GM18520 (cell line): ENCODE results near the gene B3GALT5.
"Not testable (repeated sequence)": the region's sequence is repeated elsewhere in the genome, so short reads cannot be mapped to it uniquely, and the experiment has no call there.

Source experiments
- ATAC-seq: cut with Tn5 transposase; IDR thresholded peaks from one replicate; pipeline ENCODE4 v1.9.1; 2021; ENCODE audit not compliant: unreplicated experiment

B3GALT5 gene

GRCh38 chr21:39612233-39613040 is at the start of gene B3GALT5:
Gene B3GALT5 (plus strand): TSS chr21:39612940. CDS start chr21:39660560, 47,620 bp downstream.
- no peak for ATAC-seq

DNA sequence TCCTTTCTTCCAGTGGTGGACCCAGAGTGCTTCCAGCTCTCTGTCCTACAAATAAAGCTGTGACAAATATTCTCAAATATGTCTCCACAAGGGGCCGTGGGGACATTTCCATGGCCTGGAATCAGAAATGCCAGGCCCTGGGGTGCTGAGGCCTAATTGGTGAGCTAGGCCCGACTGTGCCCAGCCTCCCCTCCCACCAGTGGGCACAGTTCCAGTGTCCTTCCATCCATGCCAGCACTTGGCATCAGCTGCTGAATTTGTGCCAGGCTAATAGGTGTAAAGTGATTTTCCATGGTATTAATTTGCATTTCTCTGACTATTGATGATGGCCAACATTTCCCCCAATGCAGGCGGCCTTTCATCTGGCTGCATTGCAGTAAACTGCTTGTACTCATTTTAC is 48.5 kb upstream of the B3GALT5 start:
- ATAC-seq = no peak

DNA sequence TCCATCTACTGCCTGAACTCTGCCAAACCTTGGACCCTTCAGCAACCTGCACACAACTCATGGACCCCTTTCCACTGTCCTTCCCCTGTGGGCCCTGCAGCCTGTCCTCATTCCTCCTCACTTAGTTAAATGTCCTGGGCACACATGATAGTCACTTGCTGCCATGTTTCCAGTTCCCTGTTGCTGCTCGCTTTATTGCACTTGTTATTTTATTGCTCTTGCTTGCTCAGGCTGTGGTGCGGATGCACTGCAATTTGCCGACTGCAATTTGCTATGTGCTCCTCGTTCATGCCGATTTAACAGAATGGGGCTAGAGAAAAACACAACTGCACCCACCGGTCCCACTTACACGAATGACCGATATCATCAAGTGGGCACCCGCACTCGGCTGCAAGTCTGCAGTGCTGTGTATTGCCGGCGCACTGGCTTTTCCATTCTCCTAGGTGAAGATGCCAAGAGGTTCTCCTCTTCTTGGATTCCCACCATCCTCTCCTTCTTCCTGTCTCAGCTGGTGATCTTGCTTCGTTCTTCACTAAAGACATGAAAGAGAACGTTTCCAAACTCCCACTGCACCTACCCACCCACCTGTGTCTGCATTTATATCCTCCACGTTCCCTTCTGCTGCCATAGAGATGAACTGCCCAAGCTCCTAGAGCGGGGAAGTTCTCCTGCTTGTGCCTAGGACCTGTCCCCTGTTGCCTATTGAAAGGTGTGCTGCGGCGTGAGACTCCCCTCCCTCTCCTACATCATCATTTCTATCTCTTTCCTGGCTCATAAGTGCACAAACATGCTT is 45.4 kb upstream of the B3GALT5 start:
- ATAC-seq = no peak

GRCh38 chr21:39568361-39568760 is 44.4 kb upstream of the B3GALT5 start:
- no peak for ATAC-seq

DNA sequence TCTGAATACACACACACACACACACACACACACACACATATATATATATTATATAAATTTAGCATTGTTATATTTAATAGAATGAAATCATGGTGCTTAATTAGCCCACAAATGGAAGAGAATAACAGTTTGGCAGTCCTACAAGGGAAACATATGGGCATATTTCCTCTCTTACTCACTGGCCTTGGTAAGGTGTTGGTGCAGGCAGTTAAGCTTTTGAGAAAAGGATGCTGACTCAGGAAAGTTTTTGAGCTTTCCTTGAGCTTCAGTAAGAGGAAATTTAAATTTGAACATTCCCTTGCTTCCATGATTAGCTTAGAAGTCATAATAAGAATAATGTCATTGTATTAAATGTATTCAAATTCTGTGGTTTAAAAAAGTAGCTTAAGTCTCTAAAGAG is 37.0 kb upstream of the B3GALT5 start:
- no peak for ATAC-seq

DNA sequence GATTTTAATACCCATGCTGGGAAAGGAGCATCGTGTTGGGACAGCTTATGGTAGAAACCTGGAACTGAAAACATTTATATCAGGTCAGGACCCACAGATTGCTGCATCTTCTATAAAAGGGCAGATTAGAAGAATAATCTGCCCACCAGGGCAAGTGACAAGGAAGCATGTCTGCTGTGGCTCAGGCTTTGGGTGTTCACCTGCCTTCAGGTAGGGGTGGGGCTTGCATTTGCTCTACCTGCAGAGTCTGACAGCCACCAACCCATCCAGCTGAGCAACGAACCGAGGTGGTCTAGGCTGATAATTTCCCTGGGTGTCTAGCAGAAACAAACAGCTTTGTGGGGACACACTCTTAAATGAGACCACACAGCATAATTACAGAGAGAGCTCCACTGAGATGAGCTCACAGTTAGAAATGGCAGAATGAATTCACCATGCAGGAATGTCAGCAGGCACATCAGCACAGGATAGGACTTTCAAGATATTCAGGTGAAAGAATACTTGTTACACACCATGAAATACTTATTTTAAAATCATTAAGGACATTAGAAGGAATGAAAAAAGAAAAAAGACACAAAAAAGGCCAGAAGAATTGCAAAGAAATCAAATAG is 36.1 kb upstream of the B3GALT5 start:
- ATAC-seq = no peak

DNA sequence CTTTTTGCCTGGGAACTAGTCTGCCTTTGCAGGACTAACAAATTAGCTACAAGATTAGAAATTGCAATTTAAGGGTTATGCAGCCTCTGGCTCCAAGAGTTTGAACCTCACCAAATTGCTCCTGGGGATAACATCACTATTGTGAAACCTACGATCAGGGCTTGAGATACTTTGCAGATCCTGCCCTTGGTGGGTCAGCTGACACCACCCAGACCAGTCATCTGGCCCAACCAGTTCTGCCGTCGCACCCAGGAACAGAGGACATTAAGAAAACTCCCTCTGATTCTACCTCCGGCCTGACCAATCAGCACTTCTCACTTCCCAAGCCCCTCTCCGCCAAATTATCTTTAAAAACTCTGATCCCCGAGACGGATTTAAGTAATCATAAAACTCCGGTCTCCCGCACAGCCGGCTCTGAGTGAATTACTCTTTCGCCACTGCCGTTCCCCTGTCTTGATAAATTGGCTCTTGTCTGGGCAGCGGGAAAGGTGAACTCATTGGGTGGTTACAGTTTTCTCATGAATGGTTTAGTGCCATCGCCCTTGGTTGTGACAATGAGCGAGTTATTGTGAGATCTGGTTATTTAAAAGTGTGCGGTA is 32.9 kb upstream of the B3GALT5 start:
- ATAC-seq = no peak

GRCh38 chr21:39580744-39581143 is 32.0 kb upstream of the B3GALT5 start:
- ATAC-seq = no peak

DNA sequence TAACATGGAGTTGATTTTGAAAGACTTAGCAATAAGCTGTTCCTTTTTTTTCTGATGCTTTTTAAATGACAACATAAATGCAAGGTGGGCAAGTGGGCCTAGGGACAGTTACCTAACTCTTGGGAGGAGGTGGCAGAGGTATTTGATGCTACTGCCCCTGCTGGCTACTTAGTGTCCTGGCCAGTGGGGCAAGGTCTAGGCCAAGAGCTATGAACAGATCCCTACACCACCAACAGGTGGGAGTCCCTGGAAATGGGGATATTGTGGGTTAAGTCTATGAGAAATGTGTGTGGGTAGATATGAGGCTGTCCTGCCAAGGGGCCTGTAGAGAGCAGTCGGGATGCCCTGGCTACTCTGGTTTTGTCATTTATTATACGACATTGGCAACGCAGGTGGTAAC is 31.3 kb upstream of the B3GALT5 start:
- ATAC-seq = no peak

GRCh38 chr21:39582749-39583148 is 30.0 kb upstream of the B3GALT5 start:
- ATAC-seq = no peak

- not testable (repeated sequence) for ATAC-seq
These were observed 29.2 kb upstream of the B3GALT5 start for GRCh38 chr21:39583586-39583985.

GRCh38 chr21:39587376-39587775 is 25.4 kb upstream of the B3GALT5 start:
- no peak for ATAC-seq

DNA sequence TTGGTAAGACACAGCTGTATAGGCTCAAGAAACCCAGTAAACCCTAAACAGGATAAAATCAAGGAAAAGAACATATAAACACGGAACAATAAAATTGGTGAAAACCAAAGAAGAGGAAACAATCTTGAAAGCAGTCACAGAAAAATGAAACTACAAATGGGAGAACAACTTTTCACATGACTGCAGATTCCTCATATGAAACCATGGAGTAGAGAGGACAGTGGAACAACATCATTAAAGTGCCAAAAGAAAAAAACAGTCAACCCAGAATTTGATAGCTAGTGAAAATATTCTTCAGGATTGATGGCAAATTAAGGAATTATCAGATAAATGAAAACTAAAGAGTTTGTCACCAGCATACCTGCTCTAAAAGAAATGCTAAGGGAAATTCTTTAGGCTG is 23.9 kb upstream of the B3GALT5 start:
- ATAC-seq = no peak

GRCh38 chr21:39593522-39593921 is 19.2 kb upstream of the B3GALT5 start:
- no peak for ATAC-seq

GRCh38 chr21:39595465-39595864 is 17.3 kb upstream of the B3GALT5 start:
- no peak for ATAC-seq

- no peak for ATAC-seq
These were observed 15.1 kb upstream of the B3GALT5 start for GRCh38 chr21:39597595-39597994.

DNA sequence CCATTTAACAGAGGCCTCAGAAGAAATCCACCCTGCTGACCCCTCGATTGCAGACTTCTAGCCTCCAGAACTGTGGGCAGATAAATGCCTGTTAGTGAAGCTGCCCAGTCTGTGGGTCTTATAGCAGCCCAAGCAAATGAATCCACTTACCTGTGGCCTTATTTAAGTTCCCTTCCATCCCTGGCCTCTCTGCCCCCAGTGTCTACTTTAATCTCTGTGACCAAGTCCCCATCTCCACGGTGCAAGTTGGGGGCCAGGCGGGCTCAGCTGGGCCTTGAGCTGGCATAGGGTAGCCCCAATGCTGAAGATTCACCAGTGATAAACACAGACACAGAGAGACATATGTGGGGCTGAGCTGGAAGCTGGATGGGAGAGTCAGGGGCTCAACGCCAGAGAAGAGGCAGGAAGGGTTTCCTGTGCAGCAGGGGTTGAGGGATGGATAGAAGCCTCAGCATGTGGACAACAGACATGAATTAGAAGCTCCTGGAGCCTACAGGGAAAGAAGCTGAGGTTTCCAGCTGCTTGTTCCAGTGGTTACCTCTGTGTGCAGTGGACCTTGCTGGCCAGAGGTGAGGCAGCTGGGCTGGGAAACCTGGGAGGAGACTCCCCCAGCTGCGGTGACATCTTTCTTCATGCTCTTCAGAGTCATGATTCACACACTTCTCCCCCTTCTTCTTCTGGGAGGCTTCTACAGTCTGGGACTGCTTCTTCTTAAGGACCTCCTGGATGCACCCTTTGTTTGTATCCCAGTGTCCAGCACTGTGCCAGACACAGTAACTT is 13.4 kb upstream of the B3GALT5 start:
- no peak for ATAC-seq

- no peak for ATAC-seq
These were observed 11.4 kb upstream of the B3GALT5 start for GRCh38 chr21:39601187-39601928.

DNA sequence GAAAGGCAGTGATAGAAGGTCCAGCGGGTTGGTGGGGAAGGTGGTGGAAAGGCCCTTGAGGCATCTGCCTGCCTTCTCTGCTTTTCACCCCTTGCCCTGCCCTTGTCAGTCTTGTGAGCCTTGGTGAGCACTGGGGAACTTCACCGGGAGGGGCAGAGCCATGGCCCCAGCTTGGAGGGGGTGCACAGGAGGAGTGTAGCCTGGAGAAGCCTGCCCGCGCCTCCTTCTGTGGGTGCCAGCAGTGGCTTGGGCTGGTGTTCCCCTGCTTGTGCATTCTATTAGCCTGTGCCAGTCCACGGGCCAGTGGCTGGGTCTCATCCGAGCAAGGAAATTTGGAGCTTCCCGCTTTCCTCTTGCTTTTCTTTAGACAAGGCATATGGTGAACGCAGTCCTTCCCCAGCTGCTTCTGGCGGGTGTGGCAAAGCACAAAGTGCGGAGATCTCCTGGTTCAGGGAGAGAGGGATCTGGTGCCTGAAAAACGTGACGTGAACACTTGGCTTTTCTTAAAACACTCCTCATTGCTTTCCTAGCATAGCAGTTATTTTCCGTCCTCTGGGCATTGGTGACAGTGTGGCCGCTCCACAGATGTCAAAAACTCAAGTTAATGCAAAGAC is 10.6 kb upstream of the B3GALT5 start:
- ATAC-seq = no peak

DNA sequence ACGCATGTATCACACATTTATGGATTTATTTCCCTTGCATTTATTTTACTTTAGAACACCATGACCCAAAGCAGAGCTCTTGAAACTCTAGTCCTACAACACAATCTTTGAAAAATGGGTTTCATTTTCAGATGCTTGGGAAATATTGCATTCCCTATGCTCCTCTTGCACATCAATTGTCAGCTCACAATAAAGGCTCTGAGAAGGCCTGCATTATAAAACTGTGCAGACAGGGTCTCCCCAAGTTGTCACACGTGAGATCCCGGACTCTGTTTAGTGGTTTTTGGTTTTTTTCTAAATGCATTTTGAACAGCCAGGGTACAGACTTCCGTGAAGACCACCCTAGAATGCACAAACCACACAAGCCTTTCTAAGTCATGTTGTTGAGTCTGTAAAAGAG is 9.9 kb upstream of the B3GALT5 start:
- ATAC-seq = no peak
